DMS153 treated with DMSO at 0.1 percent for 48 hours (cell line): ENCODE data around the gene RIN2.
"Not testable (repeated sequence)": the region's sequence is repeated elsewhere in the genome, so short reads cannot be mapped to it uniquely, and the experiment has no call there.

Experiments used
- DNase-seq: peaks from one replicate; lab custom pipeline; 2025; ENCODE audit not compliant: unreplicated experiment; lab: John Stamatoyannopoulos, UW

Gene RIN2

DNA sequence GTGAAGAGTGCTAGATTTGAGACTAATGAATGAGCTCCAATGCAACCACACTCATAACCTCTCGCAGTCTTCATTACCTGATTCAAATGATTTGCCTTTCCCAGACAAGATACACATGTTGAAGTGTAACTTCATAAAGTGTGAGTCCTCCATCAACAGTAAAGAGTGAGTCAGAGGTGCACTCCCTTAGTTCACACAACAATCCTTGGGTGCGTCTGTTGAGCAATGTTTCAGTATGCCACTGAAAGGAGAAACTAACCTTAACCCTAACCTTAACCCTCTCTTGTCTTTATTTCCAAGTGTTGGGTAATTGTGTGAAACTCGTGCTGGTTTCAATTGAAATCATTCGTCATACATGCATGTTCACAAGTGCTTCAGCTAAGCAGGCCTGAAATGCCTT lies 21.0 kb upstream of the RIN2 start:
- no peak for DNase-seq

DNA sequence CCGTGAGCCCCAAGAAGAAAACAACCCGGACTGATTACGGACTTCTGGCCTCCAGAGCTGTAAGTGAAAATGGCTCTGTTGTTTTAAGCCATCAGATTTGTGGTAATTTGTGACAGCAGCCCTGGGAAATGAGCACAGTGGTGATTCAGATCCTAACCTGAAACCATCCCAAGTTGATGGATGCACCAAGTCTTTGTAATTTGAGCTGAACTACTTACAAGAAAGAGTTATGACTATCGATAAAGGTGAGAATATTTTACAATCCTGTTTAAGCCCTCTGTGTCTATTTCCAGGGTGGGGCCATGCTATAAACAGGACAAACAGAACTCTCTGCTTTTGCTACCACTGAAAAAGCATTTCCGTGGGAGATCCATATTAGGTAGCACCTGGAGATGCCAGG lies 19.1 kb upstream of the RIN2 start:
- no peak for DNase-seq

DNA sequence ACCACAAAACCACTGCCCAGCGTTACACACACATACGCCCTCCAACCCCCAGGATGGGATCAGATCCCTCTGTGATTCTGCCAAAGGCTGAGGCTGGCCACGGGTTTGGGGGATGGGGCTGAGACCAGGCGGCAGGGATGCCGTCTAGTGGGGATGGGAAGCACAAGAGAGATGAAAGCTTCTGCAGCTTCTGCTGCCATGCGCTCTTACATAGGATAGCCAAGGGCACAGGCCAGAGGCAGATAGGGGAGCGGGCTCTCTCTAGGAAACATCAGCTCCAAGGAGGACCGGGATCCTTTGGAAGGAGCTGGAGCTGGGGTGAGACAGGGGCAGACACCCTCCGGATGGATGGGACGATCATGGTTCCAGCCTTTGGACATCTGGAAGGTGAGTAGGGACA lies 18.7 kb upstream of the RIN2 start:
- no peak for DNase-seq

DNA sequence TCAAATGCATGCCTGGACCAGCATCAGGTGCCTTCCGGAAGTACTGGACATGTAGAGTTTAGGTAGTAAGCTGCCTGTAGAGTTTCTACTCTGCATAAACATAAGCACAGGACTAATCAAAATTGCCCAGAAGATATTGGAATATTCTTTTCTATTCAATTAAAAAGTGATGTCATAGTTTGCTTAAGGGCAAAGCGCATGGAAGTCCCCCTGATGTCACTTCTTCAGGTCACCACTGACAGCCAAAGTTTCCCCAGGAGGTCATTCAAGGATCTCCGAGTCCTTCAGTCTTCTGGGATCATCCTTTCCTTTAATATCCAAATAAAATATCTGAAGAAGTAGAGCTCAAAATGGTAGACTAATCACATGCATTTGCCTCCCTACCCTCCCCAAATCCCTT lies 17.5 kb upstream of the RIN2 start:
- no peak for DNase-seq

DNA sequence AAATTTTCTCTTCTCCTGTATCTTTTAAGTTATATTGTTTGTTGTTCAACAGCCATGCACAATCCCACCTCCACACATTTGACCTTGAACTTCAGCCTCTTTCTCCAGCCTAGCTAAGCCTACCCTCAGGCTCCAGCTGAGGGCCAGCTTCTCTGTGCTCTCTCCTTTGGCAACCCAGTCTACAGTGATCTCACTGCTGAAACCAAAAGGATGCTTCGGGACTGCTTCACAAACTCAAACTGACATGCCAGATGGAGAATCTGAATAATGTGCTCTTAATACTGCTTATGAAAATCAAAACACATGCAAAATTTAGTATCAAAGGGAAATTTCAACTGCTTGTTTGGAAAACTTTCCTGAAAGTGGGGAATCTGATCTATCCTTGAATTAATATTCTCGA lies 16.1 kb upstream of the RIN2 start:
- DNase-seq, result no peak

DNA sequence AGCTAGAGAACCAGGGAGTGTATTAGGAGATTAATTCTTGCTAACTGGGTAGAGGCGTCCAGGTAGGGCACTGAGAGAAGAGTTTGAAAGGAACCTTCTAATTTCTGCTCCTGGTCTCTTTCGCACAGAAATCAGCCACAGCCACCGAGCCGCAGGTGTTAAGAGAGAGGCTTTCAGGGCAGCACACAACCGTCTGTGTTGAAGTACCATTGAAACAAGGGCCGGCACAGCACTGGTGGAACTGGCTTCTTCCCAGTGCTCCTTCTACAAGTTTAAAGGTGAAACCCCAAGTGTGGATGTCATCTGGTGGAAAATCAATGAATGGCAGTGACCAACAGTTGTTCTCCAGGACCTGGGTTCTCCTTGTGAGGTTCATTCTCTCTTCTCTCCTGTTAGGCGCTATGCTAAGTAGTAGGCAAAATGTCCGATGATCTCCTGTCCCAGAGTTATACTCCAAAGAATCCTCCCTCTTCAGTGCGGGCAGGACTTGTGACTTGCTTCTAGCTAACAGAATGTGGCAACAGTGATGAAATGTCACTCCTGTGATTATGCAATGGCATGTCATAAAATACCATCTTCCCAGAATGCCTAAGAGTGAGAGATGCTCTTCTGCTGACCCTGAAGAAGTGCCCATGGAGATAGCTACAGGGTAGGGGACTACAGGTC lies 15.0 kb upstream of the RIN2 start:
- DNase-seq, result no peak

DNA sequence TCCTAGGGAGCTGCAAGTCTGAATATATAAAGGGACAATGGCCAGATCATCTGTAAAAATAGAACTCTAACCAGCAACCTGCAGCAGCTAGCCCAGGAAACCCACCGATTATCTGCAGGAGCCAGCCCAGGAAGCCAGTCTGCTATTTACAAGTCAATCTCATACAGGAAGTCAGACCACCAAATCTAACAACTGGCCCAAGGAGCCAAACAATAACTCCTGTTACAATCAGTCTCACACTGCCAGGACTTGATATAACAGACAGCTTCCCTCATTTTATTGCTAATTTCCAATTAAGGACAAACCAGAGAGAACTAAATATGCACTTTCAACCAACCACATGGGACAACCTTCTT lies 14.4 kb upstream of the RIN2 start:
- DNase-seq, result no peak

DNA sequence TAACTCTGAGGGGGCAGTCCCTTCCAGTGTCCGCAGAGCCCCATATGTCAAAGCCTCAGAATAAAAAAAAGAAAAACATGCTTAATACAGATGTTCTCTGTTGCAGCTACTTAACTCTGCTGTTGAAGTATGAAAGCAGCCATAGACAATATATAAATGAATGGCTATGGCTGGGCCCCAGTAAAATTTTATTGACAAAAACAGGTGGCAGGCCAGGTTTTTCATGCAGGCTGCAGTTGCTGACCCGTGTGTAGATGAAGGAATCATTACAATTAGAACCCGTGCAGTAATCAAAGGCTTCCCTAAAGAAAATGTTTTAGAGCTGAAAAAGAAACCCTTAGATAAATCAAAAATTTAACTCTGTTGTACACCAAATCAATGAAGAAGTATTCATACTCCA lies 13.0 kb upstream of the RIN2 start:
- DNase-seq, result no peak

DNA sequence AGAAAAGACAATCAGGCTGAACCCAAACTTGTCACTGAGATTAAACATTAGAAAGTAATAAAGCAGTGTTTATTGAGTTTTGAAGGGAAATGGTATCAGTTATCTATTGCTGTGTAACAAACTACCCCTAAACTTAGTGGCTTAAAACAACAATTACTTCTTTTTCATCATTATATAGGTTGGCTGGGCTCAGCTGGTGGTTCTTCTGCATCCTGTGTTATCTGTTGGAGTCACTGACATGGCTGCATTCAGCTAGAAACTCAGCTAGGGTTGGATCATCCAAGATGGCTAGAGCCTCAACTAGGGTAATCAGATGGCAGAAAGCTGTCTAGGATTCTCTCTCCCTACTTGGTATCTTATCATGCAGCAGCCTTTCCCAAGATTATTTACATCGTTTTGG lies 12.5 kb upstream of the RIN2 start:
- DNase-seq, result no peak

DNA sequence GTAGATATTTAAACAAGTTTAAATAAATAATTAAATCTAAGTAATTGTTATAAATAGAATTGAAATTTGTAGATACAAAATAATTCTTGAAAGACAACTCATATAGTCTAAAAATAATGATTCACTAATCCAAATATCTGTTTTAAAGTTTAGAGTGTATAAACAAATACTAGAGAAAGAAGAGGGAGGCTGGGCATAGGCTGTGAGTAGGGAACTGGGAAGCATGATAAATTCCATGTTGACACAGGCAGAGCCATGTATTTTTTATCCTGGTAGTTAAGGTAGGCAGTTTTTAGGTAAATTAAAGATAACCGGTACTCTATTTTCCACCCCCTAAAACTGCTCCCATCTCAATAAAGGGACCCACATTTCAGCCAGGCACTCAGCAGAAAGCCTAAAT lies 11.7 kb upstream of the RIN2 start:
- DNase-seq, result no peak

DNA sequence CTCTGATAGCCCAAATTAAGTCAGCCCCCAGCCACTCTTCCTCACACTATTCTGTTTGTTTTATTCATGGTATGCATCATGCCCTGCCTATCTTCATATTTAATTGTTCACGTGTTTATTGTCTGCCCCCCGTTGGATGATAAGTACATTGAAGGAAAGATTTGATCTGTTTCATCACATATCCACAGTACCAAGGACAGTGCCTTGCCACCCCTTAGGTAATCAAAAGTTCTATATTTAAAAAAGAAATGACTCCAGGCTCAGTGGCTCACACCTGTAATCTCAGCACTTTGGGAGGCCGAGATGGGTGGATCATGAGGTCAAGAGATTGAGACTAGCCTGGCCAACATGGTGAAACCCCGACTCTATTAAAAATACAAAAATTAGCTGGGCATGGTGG lies 10.2 kb upstream of the RIN2 start:
- DNase-seq, result no peak

DNA sequence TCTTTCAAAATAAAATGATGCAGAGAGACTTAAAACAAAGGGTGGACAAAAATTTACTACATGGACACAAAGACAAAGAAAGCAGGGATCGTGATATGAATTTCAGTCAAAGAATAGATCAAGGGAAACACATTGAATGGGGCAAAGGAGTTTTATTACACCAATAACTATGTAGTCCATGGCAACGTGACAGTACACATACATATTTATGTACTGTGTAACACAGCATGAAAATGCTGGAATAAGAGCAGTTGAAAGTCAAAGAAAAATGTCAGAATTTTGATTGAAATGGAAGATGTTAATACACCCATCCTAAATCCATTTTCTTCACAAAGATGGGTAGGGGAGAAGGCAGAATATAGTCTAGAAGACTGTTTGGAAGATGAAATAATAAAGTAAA lies 9.4 kb upstream of the RIN2 start:
- no peak for DNase-seq

DNA sequence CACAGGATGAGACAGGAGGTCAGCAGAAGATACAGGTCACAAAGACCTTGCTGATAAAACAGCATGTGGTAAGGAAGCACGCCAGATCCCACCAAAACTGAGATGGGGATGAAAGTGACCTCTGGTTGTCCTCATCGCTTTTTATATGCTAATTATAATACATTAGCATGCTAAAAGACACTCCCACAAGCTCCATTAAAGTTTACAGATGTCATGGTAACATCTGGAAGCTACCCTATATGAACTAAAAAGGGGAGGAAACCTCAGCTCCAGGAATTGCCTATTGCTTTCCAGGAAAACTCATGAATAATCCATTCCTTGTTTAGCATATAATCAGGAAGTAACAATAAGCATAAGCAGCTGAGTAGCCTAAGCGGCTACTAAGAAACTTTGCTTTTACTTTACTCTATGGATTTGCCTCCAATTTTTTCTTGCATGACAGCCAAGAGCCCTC lies 8.4 kb upstream of the RIN2 start:
- DNase-seq, result no peak

DNA sequence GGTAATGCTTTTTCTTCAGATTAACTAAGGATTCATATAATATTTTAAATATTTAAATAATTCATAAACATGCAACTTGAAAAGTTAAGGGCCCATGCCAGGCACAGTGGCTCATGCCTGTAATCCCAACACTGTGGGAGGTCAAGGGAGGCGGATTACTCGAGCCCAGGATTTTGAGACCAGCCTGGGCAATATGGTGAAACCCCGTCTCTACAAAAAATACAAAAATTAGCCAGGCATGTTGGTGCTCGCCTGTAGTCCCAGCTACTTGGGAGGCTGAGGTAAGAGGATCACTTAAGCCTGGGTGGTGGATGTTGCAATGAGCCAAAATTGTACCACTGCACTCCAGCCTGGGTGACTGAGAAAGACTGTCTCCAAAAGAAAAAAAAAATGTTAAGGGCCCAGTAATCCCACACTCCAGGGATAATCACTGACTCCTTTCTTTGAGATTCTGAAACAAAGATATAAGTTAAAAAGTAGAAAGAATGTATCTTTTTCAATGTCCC lies 7.9 kb upstream of the RIN2 start:
- DNase-seq, result no peak

DNA sequence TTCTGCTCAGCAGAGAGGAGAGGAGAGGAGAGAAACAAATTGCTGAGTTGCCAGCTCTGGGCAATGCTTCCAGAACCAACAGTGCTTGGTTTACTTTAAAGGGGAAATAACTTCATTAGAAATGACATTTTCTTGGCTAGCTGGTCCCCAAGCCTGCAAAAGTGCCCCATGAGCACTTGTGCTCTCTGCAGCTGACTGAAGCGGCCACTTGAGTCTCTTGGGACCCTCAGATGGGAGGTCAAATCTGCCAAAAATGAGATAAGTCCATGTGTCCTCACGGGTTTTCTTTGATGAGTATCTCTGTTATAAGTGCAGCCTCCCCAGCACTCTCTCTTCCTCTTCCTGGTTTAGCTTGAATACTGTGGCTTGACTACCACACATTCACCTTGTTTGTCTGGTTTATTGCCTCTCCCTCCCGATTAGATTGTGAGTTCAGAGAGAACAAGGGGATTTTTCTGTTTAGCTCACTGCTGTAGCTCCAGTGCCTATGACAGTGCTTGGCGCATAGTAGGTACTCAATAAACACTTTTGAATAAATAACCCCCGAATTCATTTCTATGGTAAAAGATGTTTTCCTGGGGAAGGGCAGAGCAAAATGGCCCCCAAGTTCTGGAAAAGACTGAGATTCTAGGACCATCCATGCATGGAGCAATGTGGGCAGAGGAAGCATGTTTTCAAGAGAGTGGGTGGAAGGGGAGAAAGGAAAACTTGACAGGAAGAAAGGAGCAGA lies 7.0 kb upstream of the RIN2 start:
- DNase-seq, result no peak

DNA sequence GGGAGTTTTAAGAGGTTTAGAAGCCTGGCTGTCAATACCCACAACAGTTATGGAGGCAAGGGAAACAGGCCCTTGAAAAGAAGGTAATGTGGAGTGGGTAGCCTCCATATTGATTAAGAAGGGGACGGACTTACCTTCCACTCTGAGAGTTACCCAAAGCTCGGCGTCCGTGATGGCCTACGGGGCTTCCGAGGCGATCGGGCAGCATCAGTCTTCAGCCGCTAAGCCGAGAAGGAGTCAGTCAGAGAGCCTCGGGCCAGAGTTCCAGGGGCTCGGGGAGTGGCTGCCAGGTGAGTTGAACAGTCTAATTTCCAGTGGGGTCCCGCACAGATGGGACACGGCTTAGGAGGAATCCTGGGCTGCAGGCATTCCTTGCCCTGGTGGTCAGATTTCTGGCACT lies 3.9 kb upstream of the RIN2 start:
- not testable (repeated sequence) for DNase-seq

DNA sequence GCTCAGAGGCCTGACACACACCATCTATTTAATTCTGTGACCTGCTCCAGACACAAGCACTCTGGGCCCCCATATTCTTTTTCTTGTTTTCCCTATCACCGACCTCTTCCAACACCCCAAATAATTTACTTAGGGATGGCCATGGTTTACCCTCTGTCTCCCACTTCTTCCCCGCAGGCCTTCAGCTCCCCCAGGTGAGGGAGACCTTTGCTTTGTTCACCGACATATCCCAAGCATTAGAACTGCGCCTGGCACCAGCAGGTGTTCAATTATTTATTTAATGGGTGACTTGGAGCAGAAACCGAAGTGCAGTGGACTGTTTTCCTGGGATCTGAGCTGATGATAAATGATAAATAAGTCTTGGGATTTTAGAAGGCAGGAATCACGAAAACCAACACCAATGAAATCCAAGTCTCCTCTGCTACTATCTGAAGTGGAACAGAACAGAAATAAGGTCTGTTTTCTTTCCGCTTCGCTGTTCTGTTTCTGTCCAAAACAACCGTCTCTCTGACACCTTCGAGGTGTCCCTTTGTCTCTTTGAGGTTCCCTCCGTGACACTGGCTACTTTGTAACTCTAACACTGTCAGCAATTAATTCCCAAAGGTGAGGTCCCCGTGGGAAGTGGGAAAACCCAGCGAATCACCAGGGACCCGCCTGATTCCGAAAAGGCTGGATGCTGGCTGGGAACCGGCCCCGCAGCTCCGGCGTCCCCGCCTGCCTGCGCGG lies 1.1 kb upstream of the RIN2 start:
- peak; percentile 22 for DNase-seq

DNA sequence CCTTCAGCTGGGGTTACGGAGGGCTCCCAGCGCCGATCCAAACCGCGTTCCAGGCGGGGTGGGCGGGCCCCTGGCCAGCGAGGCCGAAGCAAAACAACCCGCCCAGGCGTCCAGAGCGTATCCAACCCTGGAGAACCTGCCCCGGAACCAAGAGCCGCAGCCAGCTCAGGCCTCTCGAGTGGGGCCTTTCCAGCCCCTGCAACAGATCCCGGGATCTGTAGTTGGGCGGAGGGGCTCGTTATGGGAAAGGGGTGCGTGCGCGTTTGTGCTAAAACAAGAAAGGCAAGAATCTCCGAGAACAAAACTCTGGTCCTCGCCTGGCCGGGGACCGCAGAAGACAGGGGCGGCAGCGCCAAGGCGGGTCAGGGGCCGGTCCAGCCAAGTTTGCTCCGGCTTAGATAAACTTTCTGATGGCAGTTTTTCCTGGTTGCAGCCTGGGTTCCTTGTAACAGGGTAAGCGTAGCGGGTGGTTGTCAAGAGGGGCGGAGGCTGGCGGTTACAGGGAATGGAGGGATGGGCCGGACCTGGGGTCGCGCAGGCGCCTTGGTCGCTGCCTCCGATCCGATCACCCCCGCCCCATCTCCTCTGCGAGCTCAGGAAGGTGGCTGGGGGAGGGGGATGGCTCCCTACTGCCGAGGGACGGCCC lies 448 bp upstream of the RIN2 start:
- peak; percentile 64 for DNase-seq

DNA sequence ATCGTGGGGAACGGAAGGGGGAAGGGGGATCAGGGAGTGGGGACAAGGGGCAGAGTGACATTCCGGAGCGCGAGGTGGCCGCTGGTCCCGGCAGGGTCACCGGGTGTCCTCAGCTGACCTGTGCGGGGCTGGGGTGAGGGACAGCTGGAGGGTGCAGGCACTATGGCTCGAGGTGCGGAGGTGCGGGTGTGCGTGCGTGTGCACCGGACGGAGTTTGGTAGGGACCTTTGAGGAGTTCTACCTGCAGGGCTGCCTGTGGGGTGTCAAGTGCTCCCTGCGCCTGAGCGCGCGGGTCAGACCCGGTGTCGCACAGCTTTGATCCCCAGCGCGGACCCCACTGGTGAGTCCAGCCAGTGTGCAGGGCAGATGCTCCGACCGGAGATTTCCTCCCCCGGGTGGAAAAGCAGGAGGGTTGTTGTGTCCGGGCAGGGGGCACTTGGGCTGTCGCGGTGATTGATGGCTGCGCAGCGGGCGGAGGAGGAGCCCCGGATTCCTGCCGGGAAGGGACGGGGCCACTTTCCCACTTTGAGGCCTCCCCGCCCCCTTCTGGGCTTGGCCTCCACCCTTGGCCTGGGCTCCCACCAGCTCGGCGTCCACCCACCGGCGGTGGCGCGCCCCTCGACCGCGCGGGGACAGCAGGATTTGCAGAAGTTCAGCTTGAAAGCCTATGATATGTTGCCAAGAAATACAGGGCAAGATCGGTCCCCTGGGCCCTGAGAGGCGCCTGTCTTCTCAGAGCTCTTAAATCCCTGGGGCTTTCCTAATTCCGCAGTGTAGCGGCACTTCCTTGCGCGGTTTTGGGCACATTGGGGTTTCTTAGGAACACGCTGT lies 658 bp downstream of the RIN2 start:
- no peak for DNase-seq

DNA sequence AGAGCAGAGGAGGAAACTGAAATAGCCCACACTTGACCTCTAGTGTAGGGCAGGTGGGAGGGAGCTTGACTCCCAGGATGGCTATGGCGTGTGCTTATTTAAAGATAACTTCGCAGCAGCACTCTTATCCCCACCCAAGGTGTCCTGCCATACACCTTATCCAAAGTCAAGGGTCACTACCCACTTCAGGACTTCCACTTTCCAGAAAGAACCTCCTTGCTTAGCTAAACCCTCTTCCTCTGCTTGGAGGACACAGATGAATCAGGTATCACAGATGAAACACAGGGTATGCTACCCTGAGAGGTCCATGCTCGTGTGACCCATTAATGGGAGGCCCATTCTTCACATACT lies 2.3 kb downstream of the RIN2 start:
- no peak for DNase-seq

DNA sequence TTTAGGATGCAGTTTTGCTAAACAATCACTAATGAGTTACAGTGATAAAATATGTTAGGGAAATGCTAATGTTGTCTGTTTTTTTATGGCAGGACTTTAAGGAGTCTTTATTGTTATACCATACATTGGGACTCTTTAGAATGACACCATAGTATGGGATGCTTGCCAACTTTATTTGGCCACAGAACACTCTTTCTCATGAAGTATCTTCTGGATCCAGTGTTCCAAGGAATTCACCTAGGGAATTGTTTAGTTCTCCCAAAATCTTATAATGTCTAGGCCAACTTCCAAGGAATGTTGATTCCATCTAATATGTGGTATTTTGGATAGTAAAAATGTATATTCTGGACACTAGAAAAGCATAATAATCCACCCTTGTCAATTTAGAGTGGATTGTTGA lies 3.3 kb downstream of the RIN2 start:
- DNase-seq, result no peak
